Epithelial cell of proximal tubule (primary cell): Measurements from ENCODE around the gene JOSD2. TPM values are rescaled to one million over a fixed set of nuclear protein-coding genes. Genes with fewer than 3 reads are reported as not detected.

ENCODE experiments used
- DNase-seq: peaks from one replicate; pipeline ENCODE4 v3.0.0-alpha.2; 2011; ENCODE audit warnings: low read depth
- H3K4me3 ChIP-seq: 2 replicates; pipeline ENCODE4 v1.5.1; 2011; ENCODE audit warnings: low read depth, mild to moderate bottlenecking, low read length
- total RNA-seq: library from RNA; depleted of rRNA; stranded (reverse); fragments of >200 nt; gene quantifications from 2 replicates; pipeline ENCODE4 v1.2.3, GENCODE V29; 2015
- TF ChIP-seq, protein P1 (sequence below): conservative IDR thresholded peaks from 2 replicates; pipeline ENCODE4 v1.5.1; 2012; ENCODE audit warnings: low read depth, mild to moderate bottlenecking, low read length

Gene JOSD2
- total RNA-seq, 1 donor from 2014 or later: 16.1 TPM

DNA sequence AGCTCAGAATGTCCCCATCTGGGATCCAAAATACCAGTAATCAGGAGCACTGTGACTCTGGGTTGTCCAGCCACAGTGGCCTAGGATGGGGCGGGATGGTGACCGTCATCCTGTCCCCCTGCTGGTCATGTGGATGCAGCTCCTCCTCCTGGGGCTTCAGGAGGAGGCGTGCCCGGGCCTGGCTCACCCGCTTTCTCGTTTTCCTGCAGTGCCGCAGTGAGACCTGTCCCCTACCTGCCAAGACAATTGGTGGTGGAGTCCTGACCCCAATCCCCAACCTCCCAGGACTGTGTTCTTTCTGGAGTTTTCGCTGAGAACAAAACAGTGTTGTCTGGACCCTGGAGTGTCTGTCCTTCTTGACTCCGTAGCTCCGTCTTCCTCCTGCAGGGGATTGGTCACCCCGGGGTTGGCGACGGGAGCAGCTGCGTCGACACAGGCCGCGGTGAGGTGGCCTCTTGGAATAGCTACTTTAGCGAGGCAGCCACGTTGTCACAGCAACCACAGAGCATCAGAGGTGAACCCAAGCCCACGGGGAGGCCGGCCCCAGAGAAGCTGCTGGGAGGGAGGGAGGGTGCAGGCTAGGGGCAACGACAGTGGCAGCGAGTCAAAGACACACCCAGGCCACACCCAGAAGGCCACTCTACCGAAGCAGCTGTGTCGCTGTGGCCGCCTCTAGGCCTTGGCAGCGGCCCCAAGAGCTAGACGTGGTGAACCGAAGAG lies 44.8 kb downstream of the JOSD2 start:
- no peak overlapping the region for H3K4me3 ChIP-seq
- DNase-seq: no peak
- TF ChIP-seq, protein P1, sequence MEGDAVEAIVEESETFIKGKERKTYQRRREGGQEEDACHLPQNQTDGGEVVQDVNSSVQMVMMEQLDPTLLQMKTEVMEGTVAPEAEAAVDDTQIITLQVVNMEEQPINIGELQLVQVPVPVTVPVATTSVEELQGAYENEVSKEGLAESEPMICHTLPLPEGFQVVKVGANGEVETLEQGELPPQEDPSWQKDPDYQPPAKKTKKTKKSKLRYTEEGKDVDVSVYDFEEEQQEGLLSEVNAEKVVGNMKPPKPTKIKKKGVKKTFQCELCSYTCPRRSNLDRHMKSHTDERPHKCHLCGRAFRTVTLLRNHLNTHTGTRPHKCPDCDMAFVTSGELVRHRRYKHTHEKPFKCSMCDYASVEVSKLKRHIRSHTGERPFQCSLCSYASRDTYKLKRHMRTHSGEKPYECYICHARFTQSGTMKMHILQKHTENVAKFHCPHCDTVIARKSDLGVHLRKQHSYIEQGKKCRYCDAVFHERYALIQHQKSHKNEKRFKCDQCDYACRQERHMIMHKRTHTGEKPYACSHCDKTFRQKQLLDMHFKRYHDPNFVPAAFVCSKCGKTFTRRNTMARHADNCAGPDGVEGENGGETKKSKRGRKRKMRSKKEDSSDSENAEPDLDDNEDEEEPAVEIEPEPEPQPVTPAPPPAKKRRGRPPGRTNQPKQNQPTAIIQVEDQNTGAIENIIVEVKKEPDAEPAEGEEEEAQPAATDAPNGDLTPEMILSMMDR: peak; percentile 9

DNA sequence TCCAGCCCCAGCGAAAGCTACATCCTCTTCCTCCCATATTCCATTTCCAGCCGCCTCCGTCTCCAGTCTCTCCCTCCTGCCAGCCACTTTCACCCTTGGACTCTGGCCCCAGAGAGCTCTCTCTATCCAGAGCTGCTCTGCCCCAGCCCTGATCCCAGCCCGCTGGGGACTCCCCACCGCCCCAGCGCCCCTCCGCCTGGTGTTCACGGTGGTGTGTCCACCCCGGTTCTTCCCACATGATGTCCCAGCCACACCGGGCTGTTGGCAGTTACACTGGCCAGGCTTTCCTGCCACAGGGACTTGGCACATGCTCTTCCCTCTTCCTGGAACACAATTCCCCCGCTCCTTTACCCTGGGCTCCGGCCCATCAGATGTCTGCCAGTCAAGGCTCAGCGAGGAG lies 46.0 kb downstream of the JOSD2 start:
- no peak overlapping the region for H3K4me3 ChIP-seq
- no peak for DNase-seq
- TF ChIP-seq, protein P1: no peak

DNA sequence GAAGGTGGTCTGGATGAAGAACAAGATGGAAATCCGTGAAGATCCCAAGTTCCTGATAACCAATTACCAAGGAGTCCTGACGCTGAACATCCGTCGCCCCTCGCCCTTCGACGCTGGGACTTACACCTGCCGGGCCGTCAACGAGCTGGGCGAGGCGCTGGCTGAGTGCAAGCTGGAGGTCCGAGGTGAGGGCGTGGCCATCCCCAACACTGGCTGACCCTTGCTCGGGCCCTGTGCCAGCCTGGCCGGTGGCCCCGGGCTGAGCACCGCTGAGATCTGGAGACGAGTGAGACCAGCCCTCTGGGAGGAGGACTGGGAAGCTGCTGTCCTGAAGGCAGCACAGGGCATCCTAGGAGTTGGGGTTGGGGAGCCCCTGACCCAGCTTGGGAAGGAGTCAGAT lies 46.6 kb downstream of the JOSD2 start:
- TF ChIP-seq, protein P1: no peak
- DNase-seq: no peak
- no peak overlapping the region for H3K4me3 ChIP-seq

DNA sequence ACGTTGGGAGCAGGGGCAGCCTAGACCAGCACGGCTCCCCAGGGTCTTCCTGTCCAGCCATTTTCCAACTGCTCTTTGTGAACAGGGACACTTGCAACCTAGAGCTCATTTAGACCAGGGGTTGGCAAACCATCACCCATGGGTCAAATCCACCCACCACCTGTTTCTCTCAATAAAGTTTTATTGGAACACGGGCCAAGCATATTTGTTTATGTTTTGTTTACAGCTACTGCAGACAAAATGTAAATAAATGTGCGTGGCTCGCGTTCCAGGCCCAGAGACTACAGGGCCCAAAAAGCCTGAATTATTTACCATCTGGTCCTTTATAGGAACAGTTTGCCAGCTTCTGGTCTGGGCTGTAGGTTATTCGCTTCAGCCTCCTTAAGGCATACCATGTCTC lies 48.0 kb downstream of the JOSD2 start:
- TF ChIP-seq, protein P1: no peak
- no peak overlapping the region for H3K4me3 ChIP-seq
- no peak for DNase-seq

DNA sequence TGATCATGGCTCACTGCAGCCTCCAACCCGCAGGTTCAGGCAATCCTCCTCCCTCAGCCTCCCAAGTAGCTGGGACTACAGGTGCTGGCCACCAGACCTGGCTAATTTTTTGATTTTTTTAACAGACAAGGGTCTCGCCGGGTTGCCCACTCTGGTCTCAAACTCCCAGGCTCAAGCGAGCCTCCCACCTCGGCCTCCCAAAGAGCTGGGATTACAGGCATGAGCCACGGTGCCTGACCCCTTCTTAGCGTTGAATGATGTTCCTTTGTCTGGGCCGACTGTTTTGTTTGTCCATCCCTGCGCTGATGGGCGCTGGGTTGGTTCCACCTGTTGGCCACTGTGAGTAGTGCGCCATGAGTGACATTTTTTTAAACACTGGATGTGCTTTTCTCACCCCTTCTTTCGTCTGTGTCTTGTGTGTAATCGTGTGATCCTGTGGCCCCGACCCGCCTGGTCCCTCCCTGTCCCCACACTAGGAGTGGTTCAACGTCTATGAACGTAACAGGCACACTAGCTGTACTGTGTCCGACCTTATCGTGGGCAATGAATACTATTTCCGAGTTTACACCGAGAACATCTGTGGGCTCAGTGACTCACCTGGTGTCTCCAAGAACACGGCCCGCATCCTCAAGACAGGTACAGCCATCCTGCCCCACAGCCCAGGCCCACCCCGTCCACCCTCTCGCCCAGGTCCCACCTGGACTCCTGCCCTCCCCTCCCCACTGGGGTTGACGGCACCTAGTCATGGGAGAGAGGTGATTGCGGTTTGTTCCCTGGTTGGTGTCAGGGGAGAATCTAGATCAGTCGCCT lies 49.7 kb downstream of the JOSD2 start:
- H3K4me3 ChIP-seq: no peak overlapping the region
- peak; percentile 18 for DNase-seq
- TF ChIP-seq, protein P1: peak; percentile 86

DNA sequence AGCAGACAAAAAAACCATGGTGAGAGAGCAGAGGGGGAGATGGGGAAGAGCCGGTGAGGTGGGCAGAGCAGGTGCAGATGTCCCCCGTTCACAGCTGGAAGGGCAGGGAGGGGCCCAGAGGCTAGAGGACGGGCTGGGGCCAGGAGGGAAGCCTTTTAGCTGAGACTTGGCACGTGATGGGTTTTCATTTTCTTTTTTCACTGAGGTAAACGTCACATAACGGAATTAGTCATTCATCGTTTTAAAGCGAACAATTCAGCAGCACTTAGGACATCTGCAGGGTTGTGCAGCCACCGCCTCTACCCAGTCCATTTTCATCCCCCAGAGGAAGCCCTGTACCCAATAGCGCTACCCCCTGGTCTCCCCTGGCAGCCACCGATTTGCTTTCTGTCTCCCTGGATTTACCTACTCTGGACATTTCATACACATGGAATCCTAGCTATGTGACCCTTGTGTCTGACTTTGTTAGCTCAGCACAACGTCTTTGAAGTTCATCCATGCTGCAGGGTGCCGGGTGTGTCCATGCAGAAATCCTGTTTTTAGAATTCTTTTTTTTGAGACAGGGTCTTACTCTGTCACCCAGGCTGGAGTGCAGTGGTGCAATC lies 50.7 kb downstream of the JOSD2 start:
- TF ChIP-seq, protein P1: peak; percentile 59
- DNase-seq: peak; percentile 92
- no peak overlapping the region for H3K4me3 ChIP-seq
